Stimulated activated naive CD8-positive, alpha-beta T cell treated with anti-CD3 and anti-CD28 coated beads, Interleukin-15, amount 100 ng/mL, for 72 hours (primary cell): ENCODE results near the gene KLHL40.

Experiments used
- ATAC-seq: fragments of 150-1000 bp; cut with Tn5 transposase; 2 replicates; pipeline ENCODE4 v1.10.0; 2021; ENCODE audit warnings: mild to moderate bottlenecking, moderate library complexity
- DNase-seq, 2 donors: peaks; one replicate each; pipeline ENCODE4 v3.0.0; 2021 to 2022
- H3K27ac Mint-ChIP-seq, 2 donors: one replicate each; pipeline ENCODE4 v1.8.0; 2022; ENCODE audit warnings: mild to moderate bottlenecking in 2 of 2, mixed read lengths in 2 of 2, moderate library complexity in 2 of 2
- H3K27me3 Mint-ChIP-seq: one replicate; pipeline ENCODE4 v1.8.0; 2022; ENCODE audit warnings: mixed read lengths
- H3K4me1 Mint-ChIP-seq: one replicate; pipeline ENCODE4 v1.8.0; 2022; ENCODE audit warnings: mild to moderate bottlenecking, mixed read lengths
- H3K4me3 Mint-ChIP-seq, 2 donors: one replicate each; pipeline ENCODE4 v1.8.0; 2022; ENCODE audit warnings: mild to moderate bottlenecking in 2 of 2, mixed read lengths in 2 of 2, moderate library complexity in 1 of 2
- H3K9me3 Mint-ChIP-seq, 2 donors: one replicate each; pipeline ENCODE4 v1.8.0; 2022; ENCODE audit warnings: mixed read lengths in 2 of 2

The KLHL40 gene

GRCh38 chr3:42662813-42663535 lies 22.4 kb upstream of the KLHL40 start:
- no peak for ATAC-seq
- Mint-ChIP-seq H3K9me3 (peaks cover 0 to 6% of the 10 kb centered on the region in 2 donors), H3K27me3 (no peaks in the 10 kb centered on the region), H3K27ac (no peak overlapping the region), H3K4me3 (no peak overlapping the region), H3K4me1 (no peaks in the 10 kb centered on the region)
- no peak for DNase-seq

DNA sequence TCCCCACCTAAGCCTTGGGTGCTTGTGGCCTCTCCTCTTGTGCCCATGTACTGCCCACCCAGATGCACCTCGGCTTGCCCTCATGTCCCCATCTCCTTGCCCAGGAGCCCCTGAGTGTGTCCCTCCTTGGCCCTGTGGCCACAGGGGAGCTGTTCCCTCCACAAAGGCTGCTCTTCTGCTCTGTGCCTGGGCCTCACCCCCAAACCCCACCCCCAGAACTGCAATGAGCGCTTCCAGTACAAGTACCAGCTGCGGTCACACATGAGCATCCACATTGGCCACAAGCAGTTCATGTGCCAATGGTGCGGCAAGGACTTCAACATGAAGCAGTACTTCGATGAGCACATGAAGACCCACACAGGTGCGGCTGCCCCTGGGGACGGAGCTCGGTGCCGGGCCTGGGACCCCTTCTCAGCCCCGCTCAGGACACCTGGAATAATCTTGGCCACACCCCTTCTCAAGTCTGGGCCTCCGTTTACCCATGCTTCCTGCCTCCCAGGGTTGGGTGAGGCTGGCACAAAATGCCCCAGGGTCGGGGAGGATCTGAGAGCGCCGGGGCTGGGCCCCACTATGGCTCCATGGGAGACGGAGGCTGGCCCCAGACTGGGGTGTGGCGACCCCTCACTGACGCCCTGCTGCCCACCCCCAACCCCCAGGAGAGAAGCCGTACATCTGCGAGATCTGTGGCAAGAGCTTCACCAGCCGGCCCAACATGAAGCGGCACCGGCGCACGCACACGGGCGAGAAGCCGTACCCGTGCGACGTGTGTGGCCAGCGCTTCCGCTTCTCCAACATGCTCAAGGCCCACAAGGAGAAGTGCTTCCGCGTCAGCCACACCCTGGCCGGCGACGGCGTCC lies 21.5 kb upstream of the KLHL40 start:
- Mint-ChIP-seq H3K4me3 (no peak overlapping the region), H3K27ac (peak overlapping the region in 1 of 2 donors; percentile 6), H3K27me3 (no peaks in the 10 kb centered on the region), H3K4me1 (no peaks in the 10 kb centered on the region), H3K9me3 (peaks cover 0 to 11% of the 10 kb centered on the region in 2 donors)
- ATAC-seq (no peak), DNase-seq (no peak)

GRCh38 chr3:42664438-42664803 lies 20.9 kb upstream of the KLHL40 start:
- peak; percentile 34 for ATAC-seq
- Mint-ChIP-seq H3K4me1 (no peaks in the 10 kb centered on the region), H3K27me3 (no peaks in the 10 kb centered on the region), H3K9me3 (peaks cover 0 to 15% of the 10 kb centered on the region in 2 donors), H3K27ac (no peak overlapping the region), H3K4me3 (no peak overlapping the region)
- no peak for DNase-seq

GRCh38 chr3:42665050-42665878 lies 20.1 kb upstream of the KLHL40 start:
- Mint-ChIP-seq H3K27me3 (no peaks in the 10 kb centered on the region), H3K4me3 (no peak overlapping the region), H3K9me3 (peaks cover 0 to 15% of the 10 kb centered on the region in 2 donors), H3K27ac (peak overlapping the region in 1 of 2 donors; percentile 92), H3K4me1 (no peaks in the 10 kb centered on the region)
- peak in 1 of 2 donors; percentile 7 for DNase-seq
- ATAC-seq = peak; percentile 19

DNA sequence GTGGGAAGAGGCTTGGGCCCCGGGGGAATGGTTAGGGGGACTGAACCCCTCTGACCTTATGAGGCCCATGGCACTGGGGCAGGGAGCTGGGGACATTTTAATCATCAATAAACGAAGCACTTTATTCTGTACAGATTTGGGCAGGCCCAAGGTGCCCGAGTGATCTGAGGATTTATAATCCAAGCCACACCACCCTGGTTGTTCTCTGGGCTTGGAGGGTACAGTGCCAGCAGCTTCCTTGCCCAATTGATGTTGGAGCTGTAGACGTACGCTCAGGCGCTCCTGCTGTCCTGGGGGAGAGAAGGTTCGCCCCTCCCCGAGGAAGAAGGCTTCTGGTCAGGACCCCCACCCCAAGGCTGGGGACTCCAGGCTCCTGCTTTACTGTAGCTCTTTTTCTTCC lies 19.3 kb upstream of the KLHL40 start:
- peak in 1 of 2 donors; percentile 4 for DNase-seq
- H3K27me3 Mint-ChIP-seq = no peaks in the 10 kb centered on the region
- no peak for ATAC-seq

DNA sequence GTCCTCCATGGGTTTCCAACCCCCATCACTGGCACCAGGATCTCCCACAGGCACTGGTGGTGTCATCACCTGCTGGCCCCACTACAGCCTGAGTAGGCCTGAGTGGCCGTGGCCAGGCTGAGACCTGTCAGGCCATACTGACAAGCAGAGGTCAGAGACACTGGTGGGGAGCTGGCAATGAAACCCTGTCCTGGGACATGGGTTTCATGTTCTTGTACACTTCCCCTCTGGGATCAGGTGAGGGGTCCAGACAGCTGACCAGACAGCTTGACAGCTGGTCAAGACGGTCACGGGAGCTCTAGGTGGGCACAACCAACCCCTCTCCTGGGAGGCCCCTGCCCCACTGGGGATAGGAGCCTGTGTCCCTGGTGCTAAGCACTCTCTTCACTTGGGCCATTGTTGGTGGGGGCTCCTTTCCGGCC lies 18.7 kb upstream of the KLHL40 start:
- Mint-ChIP-seq H3K9me3 (peaks cover 0 to 15% of the 10 kb centered on the region in 2 donors), H3K27me3 (no peaks in the 10 kb centered on the region), H3K27ac (no peak overlapping the region), H3K4me1 (no peaks in the 10 kb centered on the region), H3K4me3 (no peak overlapping the region)
- ATAC-seq (no peak), DNase-seq (peak in 1 of 2 donors; percentile 6)

More for the DNA sequence above, 19.3 kb upstream of the KLHL40 start:
- Mint-ChIP-seq H3K4me3 (no peak overlapping the region), H3K4me1 (no peaks in the 10 kb centered on the region), H3K27ac (peak overlapping the region in 1 of 2 donors; percentile 75), H3K9me3 (peaks cover 0 to 15% of the 10 kb centered on the region in 2 donors)

DNA sequence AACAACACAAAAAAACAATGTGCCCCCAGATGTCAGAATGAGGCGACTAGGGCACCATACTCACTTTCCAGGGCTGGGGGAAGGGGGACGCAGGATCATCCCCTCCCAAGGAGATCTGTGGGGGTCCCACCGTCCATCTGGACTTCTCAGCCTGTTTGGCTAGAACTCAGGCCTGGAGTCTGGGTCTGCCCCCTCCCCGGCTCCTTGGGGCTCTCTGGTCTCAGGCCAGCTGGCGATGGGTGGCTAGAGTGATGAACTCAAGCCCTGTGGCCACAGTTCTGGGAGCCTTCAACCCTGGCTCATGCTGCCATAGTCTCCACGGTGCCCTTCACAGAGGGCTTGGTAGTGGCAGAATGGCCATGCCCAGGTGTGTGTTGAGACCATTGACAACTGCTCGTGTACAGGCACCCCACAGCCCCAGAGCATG lies 18.2 kb upstream of the KLHL40 start:
- no peak overlapping the region for H3K4me3 Mint-ChIP-seq
- no peaks in the 10 kb centered on the region for H3K4me1 Mint-ChIP-seq
- H3K27ac Mint-ChIP-seq = no peak overlapping the region
- H3K9me3 Mint-ChIP-seq = peaks cover 0 to 15% of the 10 kb centered on the region in 2 donors
- H3K27me3 Mint-ChIP-seq = no peaks in the 10 kb centered on the region
- no peak for ATAC-seq
- peak in 1 of 2 donors; percentile 7 for DNase-seq

DNA sequence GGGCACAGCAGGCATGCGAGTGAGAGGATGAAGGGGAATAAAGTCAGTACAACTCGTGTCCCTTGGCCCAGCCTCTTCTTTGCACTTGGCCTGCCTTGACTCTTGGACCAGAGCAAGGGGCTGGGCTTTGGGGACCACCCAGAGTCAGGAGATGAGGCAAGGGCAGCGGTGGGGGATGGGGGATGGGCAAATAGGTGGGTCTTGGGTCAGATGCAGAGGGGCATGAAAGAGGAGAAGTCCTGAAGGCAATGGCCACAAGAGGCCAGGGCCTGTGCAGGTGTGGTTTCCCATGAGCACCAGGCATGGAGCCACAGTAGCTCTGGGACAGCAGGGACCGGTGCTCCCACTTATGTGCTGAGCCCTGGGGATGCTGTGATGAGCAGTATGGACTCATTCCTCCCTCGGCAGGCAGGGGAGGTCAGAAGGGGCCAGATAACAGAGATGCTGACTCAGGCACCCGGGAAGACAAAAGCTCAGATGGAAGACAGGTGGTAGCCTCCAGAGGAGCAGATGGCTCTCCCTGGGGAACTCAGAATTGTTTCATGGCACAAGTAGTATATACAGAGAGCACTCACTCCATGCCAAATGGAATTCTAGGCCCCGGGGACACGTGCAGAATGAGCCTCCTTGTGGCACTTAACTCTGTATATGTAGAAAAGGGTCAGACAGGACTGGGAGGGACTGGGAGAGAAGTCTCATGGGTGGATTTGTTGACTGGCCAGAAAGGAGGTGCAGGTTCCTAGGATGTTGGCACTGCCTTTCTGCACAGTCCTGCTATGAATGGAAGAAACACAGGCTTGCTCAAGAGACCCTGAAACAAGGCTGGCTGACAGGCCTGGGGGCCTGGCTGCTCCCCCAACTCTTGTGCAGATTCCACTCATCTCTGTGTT lies 17.6 kb upstream of the KLHL40 start:
- DNase-seq (peak in 1 of 2 donors; percentile 6), ATAC-seq (no peak)
- Mint-ChIP-seq H3K27me3 (no peaks in the 10 kb centered on the region), H3K9me3 (peaks cover 0 to 15% of the 10 kb centered on the region in 2 donors), H3K27ac (no peak overlapping the region), H3K4me3 (no peak overlapping the region), H3K4me1 (no peaks in the 10 kb centered on the region)

DNA sequence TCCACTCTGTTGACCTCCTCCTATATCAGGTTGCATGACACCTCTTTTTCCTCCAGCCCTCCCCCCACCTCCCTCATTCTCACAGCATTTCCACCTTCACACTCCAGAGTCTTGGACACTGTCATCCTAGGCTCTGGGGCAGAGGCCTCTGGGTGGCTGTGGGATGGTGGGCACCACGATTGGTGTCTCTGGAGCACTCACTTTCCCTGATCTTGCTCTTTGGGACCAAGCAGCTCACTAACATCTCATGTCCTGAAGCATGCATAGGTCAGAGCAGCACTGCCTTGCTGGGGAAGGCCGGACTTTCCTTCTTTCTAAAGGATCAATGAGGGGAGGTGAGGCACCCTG lies 16.9 kb upstream of the KLHL40 start:
- H3K27ac Mint-ChIP-seq = no peak overlapping the region
- no peaks in the 10 kb centered on the region for H3K27me3 Mint-ChIP-seq
- H3K4me3 Mint-ChIP-seq = no peak overlapping the region
- no peak for ATAC-seq
- peaks cover 0 to 15% of the 10 kb centered on the region in 2 donors for H3K9me3 Mint-ChIP-seq
- no peaks in the 10 kb centered on the region for H3K4me1 Mint-ChIP-seq
- DNase-seq = no peak

DNA sequence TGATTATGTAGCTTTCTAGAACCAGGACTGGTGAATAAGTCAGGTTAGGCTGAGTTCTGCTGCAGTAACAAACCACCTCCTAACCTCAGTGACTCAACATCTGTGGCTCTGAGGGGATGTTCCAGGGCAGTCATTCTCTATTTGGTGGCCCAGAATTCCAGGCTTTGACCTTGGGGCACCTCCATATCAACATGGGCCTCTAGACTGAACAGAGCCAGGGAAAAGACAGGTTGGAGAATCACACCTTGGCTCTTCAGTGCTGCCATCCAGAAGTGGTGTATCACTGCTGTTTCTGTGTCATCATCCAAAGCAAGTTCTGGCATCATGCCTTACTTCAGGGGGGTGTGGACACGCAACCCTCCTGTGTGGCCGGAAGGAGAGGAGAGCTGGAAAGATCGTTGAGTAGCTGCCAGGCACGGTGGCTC lies 16.5 kb upstream of the KLHL40 start:
- no peak for DNase-seq
- Mint-ChIP-seq H3K4me3 (no peak overlapping the region), H3K9me3 (peaks cover 0 to 15% of the 10 kb centered on the region in 2 donors), H3K4me1 (no peaks in the 10 kb centered on the region), H3K27me3 (no peaks in the 10 kb centered on the region), H3K27ac (no peak overlapping the region)
- ATAC-seq = no peak

GRCh38 chr3:42670051-42670576 lies 15.2 kb upstream of the KLHL40 start:
- no peak for ATAC-seq
- Mint-ChIP-seq H3K9me3 (peaks cover 0 to 15% of the 10 kb centered on the region in 2 donors), H3K27me3 (no peaks in the 10 kb centered on the region), H3K27ac (no peak overlapping the region), H3K4me1 (no peaks in the 10 kb centered on the region), H3K4me3 (no peak overlapping the region)
- no peak for DNase-seq

- ATAC-seq (no peak), DNase-seq (no peak)
- peaks cover 0 to 15% of the 10 kb centered on the region in 2 donors for H3K9me3 Mint-ChIP-seq
- H3K27ac Mint-ChIP-seq = no peak overlapping the region
- no peaks in the 10 kb centered on the region for H3K4me1 Mint-ChIP-seq
- H3K27me3 Mint-ChIP-seq = no peaks in the 10 kb centered on the region
- H3K4me3 Mint-ChIP-seq = no peak overlapping the region
These were observed 14.7 kb upstream of the KLHL40 start for GRCh38 chr3:42670670-42671069.

GRCh38 chr3:42672515-42672914 lies 12.8 kb upstream of the KLHL40 start:
- no peak overlapping the region for H3K27ac Mint-ChIP-seq
- H3K4me1 Mint-ChIP-seq = no peaks in the 10 kb centered on the region
- H3K9me3 Mint-ChIP-seq = peaks cover 17 to 31% of the 10 kb centered on the region in 2 donors
- ATAC-seq (no peak), DNase-seq (no peak)
- H3K4me3 Mint-ChIP-seq = no peak overlapping the region
- H3K27me3 Mint-ChIP-seq = no peaks in the 10 kb centered on the region

DNA sequence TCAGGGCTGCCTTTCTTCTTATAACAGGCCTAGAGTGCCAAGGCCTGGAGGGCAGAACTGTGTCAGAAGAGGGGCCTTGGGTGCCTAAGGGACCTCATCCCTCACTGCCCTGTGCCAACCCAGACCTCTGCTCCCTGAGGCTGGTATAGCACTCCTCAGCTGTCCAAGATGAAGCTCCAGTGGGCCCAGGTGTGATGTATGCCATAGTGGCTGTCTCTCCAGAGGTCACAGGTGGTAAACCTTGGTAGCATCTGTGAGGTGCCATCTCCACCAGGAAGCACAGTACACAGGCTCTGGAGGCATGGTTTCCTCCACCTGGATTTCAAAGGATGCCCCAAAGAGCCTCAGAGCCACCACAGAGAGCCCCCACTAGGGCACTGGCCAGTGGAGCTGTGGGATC lies 12.3 kb upstream of the KLHL40 start:
- H3K4me1 Mint-ChIP-seq = no peaks in the 10 kb centered on the region
- H3K4me3 Mint-ChIP-seq = no peak overlapping the region
- ATAC-seq (no peak), DNase-seq (no peak)
- H3K9me3 Mint-ChIP-seq = peaks cover 23 to 31% of the 10 kb centered on the region in 2 donors
- no peak overlapping the region for H3K27ac Mint-ChIP-seq
- no peaks in the 10 kb centered on the region for H3K27me3 Mint-ChIP-seq
